HUDEP-2 (cell line): ENCODE measurements around the gene NSMCE1.
"Not testable (repeated sequence)": the region's sequence is repeated elsewhere in the genome, so short reads cannot be mapped to it uniquely, and the experiment has no call there.

Source experiments
- DNase-seq, 76 experiments: peaks; one replicate each; lab custom pipeline; 2025; ENCODE audit not compliant: unreplicated experiment in 76 of 76; lab: John Stamatoyannopoulos, UW

Gene NSMCE1

DNA sequence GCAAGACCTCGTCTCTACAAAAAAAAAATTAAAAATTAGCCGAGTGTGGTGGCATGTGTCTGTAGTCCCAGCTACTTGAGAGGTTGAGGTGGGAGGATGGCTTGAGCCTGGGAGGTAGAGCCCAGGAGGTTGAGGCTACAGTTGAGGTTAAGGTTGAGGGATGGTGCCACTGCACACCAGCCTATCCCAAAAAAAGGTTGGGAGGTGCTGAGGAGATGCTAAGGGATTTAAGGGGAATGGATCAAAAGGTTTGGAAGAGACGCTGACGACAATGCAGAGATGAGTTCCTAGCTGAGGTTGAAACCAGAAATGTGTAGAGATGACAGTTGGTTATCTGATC lies 4.7 kb upstream of the NSMCE1 start:
- no peak for DNase-seq

GRCh38 chr16:27272697-27273096 lies 4.1 kb upstream of the NSMCE1 start:
- not testable (repeated sequence) for DNase-seq

- no peak for DNase-seq
Measured at GRCh38 chr16:27272076-27272475, 3.5 kb upstream of the NSMCE1 start.

GRCh38 chr16:27270349-27270748 lies 1.8 kb upstream of the NSMCE1 start:
- DNase-seq: no peak

- no peak for DNase-seq
Measured at GRCh38 chr16:27269300-27270150, 953 bp upstream of the NSMCE1 start.

GRCh38 chr16:27267037-27267677 lies 1.4 kb downstream of the NSMCE1 start:
- DNase-seq: no peak

DNA sequence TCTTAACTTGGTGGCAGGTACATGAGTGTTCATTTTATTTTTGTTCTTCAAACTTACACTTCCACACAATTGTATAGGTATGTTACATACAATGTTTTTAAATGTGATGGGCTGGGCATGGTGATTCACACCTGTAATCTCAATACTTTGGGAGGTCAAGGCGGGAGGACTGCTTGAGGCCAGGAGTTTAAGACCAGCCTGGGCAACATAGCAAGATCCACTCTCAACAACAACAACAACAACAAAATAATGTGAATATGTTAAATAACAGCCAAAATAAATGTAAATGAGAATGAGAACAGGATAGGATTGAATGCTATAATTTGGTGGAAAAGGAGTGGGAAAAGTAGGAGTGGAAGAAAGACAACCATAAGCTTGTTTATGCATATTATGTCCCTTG lies 2.6 kb downstream of the NSMCE1 start:
- no peak for DNase-seq

DNA sequence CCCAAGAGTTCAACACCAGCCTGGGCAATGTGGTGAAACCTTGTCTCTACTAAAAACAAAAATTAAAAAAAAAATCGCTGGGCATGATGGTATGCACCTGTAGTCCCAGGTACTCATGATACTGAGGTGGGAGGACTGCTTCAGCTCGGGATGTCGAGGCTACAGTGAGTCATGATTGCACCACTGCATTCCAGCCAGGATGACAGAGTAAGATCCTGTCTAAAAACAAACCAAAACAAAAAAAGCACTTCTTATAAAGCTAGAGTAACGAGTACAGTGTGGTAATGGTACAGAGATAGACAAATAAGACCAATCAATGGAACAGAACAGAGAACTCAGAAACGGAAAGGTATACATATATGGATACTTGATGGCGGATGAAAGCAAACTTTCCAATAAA lies 4.4 kb downstream of the NSMCE1 start:
- DNase-seq: no peak

DNA sequence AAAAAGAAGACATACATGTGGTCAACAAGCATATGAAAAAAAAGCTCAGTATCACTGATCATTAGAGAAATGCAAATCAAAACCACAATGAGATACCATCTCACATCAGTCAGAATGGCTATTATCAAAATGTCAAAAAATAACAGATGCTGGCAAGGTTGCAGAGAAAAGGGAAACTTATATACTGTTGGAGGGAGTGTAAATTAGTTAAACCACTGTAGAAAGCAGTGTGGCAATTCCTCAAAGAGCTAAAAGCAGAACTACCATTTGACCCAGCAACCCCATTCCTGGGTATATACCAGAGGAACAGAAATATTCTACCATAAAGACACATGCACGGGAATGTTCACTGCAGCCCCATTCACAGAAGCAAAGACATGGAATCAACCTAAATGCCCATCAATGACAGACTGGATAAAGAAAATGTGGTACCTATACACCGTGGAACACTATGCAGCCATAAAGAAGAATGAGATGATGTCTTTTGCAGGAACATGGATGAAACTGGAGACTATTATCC lies 5.6 kb downstream of the NSMCE1 start:
- not testable (repeated sequence) for DNase-seq

GRCh38 chr16:27259710-27260109 lies 8.9 kb downstream of the NSMCE1 start:
- no peak for DNase-seq

DNA sequence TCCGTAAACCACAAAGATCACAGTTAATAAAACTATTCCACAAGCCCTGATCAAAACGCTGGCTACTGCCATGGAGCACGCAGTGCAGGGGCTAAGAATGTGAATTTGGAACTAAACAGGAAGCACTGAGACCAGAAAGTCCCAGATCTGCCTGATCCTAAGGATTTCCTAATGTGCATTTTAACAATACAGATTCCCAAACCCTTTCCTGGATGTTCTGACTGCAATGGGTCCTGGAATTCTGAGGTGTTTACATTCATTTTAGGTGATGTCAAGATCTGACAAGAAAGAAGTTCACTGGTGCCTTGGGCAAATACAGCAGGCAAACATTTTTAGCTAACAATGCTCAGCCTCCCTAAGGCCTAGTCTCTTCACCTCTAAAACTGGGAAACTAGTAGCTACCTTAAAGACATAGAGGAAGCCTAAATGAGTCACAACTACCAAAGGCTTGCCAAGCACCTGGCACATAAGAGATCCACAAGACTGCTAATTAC lies 10.3 kb downstream of the NSMCE1 start:
- DNase-seq: no peak

DNA sequence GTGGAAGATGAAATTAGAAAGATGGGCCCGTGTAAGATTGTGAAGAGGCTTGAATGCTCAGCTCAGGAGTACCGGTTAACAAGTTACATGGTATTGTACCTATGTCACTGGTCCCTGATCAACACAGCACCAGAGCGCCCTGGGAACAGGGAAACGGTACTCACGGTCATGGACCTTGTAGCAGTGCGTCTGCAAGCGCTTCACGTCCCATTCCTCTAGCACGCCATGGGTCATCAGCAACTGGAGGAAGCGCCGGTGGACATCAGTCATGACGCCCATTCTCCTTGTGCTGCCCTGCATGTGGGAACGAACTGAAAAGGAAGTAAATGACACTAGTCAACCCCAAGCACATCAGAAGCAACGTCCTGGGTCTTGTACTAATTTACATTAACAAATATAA lies 11.3 kb downstream of the NSMCE1 start:
- DNase-seq: no peak

- no peak for DNase-seq
Measured at GRCh38 chr16:27256861-27257260, 11.7 kb downstream of the NSMCE1 start.

GRCh38 chr16:27254262-27254811 lies 14.2 kb downstream of the NSMCE1 start:
- DNase-seq: no peak

DNA sequence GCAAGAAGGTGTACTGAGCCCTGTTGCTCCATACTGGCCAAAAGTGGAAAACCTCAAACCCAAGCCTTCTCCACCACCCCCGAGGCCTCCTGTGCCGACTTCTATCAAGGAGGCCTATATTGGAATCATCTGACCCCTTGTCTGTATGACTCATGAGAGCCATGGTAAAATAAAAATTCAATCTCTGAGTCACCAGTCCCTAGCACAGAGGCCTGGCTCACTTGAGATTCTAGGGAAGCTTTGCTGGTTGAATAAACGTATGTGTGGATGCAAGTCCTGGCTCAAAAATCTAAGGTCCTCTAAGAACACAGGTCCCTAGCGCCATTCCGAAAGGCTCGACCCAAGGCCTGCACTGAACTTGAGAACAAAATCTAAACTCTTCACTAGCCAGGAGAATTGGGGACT lies 15.0 kb downstream of the NSMCE1 start:
- peak in 24 of 76 experiments; percentile 5 to 49 (median 22) for DNase-seq

GRCh38 chr16:27252206-27252585 lies 16.4 kb downstream of the NSMCE1 start:
- DNase-seq: no peak

DNA sequence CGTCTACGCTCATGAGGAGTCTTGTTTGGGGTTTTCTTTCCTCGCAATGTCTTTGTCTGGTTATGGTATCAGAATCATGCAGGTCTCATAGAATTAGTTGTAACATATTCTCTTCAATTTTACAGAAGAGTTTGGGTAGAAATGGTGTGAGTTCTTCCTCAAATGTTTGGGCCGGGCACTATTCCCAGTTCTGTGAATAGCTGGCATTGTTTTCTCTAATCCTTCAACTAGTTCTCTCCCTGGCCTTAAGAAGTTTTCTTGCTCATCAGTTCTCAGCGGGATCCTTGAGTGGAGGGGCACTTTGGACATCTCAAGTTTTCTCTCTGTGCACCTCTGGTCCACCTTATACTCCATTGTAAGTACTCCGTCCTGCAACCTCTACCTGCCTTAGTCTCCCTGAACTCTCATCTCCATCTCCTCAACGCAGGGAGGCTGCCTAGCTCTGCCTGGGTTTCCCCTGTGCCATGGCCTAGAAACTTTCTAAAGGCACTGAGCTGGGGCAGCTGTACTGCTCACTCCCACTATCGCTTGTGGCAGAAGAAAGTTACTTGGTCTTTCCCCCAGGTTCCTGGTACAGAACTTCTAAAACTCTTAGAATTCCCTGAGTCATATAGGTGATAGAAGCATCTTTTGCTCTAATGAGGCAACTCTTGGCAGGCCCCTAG lies 16.9 kb downstream of the NSMCE1 start:
- DNase-seq: no peak

- not testable (repeated sequence) for DNase-seq
Measured at GRCh38 chr16:27248886-27249285, 19.7 kb downstream of the NSMCE1 start.

- DNase-seq: peak in 1 of 76 experiments; percentile 13
Measured at GRCh38 chr16:27248036-27248435, 20.5 kb downstream of the NSMCE1 start.

DNA sequence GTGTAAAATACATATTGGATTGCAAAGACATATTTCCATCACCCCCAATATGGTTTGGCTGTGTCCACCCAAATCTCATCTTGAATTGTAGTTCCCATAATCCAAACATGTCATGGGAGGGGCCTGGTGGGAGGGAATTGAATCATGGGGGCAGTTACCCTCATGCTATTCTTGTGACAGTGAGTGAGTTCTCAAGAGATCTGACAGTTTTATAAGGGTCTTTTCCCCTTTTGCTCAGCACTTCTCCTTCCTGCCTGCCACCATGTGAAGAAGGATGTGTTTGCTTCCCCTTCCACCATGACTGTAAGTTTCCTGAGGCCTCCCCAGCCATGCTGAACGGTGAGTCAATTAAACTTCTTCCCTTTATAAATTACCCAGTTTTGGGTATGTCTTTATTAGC lies 21.5 kb downstream of the NSMCE1 start:
- not testable (repeated sequence) for DNase-seq

DNA sequence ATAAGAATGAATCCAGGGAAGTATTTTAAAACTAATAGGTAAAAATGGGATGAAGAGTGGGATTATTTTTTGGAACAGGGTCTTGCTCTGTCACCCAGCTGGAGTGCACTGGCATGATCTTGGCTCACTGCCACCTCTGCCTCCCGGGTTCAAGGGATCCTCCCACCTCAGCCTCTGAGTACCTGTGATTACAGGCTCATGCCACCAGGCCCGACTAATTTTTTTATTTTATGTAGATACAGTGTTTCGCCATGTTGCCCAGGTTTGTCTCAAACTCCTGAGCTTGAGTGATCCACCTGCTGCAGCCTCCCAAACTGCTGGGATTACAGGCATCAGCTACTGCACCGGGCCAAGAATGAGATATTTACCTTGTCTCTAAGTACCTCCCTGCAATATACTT lies 22.1 kb downstream of the NSMCE1 start:
- DNase-seq: peak in 12 of 76 experiments; percentile 4 to 25 (median 14)
